C1 segment of cervical spinal cord (tissue), 14 donors: ENCODE results near the gene RAB11A.

ENCODE experiments used
- DNase-seq, 14 donors: peaks; one replicate each; lab custom pipeline; 2025; lab: John Stamatoyannopoulos, UW

The RAB11A gene

DNA sequence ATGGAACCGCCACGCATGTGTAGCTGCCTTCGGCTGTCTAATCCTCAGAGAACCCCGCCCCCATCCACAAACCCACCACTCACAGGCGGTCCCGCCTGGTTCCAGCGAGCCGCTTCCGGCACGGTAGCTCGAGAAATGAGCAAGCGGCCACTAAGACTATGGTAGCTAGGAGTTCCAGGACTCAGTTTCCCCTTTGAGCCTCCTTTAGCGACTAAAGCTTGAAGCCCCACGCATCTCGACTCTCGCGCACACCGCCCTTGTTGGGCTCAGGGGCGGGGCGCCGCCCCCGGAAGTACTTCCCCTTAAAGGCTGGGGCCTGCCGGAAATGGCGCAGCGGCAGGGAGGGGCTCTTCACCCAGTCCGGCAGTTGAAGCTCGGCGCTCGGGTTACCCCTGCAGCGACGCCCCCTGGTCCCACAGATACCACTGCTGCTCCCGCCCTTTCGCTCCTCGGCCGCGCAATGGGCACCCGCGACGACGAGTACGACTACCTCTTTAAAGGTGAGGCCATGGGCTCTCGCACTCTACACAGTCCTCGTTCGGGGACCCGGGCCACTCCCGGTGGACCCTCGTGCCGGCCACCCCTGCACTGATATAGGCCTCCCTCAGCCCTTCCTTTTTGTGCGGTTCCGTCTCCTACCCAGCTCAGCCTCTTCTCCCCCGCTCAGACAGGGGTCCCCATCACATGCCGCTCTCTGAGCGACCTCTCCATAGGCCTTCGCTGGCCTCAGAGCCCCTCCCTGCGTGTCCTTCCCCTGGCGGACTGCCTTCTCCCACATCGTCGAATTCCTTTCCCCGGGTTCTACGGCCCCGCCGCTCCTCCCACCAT lies at the start of gene RAB11A:
TSS of gene RAB11A (plus strand) at position 366 of the 828 bp plus-strand sequence. CDS start at position 461, 95 bp downstream.
- peak; percentile 75 to 98 (median 94) for DNase-seq

DNA sequence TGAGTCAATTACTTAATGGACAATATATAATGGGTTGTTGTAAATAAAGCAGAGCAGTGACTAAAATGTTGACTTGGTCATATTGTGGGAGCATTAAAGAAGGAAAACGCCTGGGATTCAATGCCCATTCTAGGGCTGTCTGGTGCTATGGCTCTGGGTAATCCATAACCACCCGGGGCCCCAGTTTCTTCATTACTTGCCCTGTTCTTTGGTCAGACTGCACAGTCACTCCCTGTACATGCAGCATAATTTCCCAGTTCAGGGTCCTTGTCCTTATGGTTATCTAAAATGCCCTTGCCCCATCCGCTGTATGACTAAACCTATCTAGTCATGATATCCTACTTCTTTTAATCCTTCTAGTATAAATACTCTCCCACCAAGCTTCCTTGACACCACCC lies 49.7 kb upstream of the RAB11A start:
- no peak for DNase-seq

DNA sequence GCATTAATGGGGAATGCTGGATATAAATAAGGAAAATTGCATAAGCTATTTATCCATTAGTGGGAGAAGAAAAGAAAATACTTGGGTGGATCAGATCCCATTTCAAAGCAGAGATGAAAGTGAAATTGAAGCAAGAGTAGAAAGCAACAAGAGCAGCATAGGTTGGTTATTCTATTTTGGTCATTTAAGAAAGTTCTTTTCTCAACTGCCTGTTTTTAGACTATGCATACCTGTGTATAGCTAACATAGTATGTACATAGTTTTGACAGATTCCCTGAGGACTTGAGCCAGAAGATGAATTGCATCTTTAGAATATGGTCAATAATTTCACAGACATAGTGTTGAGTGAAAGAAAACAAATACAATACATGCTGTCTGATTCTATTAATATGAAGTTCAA lies 48.2 kb upstream of the RAB11A start:
- no peak for DNase-seq

DNA sequence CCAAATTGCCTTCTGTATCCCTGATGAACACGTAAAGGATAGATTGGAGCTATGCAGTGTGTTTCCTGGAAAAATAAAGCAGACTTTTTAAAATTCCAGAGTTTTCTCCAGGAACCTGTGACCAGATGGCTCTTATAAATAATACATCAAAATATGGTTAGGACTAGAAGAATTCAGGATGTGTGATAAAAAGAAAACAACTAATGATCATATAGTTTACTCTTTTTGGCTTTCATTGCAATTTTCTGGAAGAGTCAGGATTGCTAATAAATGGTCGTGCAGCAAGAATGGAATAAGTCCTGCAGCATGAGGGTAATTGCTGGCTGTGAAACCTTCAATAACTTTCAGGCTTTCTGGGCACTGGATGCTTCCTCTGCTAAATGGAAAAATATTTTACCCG lies 47.0 kb upstream of the RAB11A start:
- no peak for DNase-seq

DNA sequence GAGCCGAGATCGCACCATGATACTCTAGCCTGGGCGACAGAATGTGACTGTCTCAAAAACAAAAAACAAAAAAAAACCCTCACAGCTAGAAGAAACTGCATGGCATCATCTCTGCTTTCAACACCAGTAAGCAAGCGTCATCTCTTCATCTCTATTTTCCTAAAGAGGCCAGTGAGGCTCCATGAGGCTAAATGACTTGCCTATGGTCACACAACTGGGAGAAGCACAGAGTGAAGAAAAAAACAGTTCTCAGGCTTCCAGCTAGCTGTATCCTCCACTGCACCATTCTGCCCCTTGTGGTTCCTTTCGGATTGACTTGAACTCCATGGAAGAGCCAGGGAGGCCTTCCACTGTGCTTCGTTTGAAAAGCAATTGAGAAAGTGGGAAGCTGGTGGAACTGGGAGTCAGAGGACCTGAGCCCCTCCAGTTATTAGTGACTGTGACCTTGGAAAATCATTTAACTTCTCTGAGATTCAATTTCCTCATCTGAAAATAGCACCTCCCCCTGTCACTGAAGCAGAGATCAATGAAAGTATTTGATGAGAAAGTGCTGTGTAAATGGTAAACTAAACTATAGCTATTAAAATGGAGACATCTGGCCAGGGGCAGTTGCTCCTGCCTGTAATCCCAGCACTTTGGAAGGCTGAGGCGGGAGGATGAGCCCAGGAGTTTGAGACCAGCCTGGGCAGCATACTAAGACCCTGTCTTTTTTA lies 45.1 kb upstream of the RAB11A start:
- DNase-seq = peak in 4 of 14 donors; percentile 2 to 27 (median 11)

DNA sequence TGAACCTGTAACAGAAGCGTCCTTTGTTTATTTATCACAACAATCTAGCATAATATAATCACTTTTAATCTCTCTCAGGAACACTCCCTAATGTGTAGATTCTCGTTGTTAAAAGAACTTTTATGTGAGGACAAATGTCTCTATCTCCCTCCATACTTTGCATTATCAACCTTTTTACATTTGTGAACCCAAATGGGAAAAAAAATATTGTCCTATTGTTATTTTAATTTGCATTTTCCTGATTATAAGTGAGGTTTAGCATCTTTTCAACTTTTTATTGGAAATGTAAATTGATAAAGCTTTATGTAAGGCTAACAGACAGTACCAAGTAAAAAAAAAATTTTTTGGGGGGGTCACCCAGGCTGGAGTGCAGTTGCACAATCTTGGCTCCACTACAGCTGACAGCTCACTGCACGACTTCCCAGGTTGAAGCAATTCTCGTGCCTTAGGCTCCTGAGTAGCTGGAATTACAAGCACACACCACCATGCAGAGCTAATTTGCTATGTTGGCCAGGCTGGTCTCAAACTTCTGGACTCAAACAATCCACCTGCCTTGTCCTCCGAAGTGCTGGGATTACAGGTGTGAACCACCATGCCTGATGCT lies 44.2 kb upstream of the RAB11A start:
- no peak for DNase-seq

DNA sequence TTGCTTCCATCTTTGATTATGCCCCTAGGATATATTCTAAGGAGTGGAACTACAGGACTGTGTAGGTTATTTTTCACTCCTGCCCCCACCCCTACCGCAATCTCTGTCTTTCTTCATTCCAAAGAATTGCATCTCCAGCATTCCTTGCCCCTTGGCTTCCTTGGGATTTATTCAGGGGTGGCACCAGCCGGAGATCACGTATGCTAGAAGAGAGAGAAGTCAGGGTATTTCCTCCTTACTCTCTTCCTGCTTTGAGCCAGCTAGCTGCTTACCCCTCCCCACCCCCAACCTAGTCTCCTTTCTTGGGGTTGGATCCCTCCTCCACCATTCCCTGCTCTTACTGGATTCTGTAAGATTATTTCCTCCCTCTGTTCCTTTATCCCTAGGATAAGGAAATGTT lies 42.2 kb upstream of the RAB11A start:
- DNase-seq = no peak

DNA sequence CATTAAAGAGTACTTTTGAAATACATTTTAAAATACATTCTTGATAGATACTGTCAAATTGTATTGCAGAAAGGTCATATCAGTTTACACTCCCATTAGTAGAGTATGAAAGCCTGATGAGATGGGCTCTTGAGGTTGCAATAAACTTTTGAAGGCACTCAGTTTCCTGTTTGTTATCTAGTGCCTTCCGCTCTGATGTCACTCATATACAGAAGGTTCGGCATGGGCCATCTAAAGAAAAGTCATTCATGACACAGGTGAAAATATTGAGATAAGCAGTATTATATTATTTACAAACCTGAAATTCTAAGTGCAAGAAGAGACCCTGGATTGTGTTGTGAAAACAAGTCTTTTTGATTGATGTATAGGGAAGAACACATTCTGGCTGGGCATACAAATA lies 40.7 kb upstream of the RAB11A start:
- DNase-seq = no peak

DNA sequence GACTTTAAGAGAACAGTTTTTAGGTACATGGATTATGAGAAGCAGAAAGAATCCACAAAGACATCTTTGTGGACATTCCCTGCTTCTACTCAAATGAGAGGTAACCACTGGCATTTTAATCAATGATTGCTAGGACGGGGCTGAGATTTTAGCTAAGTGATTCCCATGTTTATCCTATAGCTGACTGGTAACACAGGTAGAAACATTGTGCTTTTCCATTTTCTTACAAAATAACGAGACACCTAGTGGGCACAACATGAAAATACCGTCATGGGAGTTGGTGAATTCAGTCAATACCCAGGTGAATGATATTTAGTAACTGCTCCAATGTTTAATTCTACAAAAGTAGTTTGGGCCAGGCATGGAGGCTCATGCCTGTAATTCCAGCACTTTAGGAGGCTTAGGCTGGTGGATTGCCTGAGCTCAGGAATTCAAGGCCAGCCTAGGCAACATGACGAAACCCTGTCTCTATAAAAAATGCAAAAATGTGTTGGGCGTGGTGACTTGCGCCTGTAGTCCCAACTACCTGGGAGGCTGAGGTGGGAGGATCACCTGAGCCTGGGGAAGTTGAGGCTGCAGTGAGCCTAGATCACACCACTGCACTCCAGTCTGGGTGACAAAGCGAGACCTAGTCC lies 40.0 kb upstream of the RAB11A start:
- no peak for DNase-seq

DNA sequence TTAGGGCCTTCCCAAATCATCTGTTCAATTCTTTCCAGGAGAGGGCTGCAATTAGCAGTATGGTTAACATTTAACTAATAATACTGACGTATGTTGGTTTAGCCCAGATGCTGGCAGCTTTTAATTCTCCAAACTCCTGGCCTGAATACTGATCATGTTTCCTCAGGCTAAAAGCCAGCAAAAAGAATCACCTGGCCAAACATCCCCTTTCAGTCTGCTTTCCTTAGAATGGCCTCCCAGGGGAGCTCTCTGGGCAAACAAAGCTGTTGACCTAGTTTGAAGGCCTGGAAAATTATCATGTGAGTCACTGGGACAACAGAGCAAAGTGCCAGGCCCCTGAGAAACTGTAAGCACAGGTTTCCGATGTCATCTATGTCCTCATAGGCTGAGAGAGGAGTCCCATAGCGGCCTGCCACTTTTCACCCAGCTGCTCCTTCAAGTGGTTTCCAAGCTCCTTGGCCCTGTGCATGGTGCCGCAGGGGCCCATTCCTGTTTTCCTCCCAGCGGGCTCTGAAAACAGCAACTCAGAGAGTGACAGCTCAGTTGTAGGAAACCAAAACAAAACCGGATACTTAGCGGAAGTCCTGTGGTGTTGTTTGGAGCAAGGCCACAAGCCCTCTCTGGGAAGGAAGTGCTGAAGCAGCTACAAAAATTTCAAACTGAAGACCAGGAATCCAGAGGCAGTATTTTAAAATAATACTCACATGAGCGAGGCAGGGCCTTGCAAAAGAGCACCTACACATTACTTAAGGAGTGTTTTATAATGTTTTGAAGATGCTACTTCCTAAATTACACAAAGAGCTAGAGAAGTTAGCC lies 36.5 kb upstream of the RAB11A start:
- DNase-seq = peak in 13 of 14 donors; percentile 26 to 98 (median 66)

DNA sequence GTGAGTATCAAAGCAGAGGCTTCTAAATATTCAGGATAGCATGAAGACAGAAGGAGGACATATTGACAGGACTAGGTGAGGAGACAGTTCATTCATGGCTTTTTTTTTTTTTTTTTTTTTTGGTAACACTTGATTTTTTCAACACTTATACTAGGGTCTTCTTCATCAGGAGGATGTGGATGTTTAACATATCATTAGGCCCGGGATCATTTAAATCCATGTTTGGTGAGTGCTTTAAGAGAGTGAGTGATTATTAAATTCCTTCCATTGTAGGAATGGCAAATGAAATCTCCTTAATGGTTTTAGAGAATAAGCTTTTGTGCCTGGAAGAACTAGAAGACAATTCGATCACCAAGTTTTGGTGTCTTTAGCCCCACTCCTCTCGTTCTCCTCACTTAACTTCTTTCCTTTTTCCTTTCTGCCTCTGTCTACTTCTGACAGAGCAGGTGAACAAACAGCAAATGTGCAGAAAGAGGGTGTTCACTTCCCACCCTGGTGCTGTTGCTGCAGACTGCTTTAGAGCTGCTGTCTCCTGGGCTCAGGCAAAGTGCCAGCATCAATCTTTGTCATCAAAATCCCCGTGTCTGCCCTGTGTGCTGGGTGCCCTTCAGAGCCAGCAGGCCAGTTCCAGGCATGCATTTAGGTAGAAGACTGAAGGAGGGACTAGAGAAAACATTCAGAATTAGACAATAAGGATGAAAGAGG lies 35.6 kb upstream of the RAB11A start:
- DNase-seq = peak in 1 of 14 donors; percentile 7

DNA sequence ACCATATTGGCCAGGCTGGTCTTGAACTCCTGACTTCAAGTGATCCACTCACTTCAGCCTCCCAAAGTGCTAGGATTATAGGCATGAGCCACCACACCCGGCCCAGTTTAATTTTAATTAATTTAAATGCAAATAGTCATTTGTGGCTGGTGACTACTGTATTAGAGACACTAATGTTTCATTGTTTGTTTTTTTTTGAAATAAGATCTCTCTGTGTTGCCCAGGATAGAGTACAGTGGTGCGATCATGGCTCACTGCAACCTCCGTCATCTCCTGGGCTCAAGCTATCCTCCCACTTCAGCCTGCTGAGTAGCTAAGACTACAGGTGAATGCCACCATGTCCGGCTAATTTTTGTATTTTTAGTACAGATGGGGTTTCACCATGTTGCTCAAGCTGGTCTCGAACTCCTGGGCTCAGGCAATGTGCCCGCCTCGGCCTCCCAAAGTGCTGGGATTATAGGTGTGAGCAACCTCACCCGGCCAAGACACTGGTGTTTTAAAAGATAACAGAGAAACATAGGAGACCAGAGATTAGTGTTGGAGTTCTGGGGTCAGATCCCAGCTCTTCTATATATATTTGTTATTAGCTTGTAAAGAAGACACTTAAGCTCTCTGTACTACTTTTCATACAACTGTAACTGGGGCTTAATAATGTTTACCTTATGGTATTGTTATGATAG lies 34.5 kb upstream of the RAB11A start:
- no peak for DNase-seq

DNA sequence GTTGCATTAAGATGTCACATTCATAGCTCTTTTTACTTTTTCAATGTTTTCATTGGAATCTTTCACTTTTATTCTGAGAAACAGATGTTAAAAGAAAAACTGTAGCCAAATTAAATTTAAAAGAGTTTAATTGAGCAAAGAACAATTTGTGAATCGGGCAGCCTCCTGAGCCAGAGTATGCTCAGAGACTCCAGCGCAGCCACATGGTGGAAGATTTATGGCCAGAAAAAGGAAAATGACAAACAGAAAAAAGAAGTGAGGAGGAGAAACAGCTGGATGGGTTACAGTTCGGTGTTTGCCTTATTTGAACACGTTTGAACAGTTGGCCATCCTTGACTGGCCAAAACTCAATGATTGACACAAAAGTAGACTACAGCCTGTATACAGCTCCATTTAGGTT lies 33.8 kb upstream of the RAB11A start:
- no peak for DNase-seq

DNA sequence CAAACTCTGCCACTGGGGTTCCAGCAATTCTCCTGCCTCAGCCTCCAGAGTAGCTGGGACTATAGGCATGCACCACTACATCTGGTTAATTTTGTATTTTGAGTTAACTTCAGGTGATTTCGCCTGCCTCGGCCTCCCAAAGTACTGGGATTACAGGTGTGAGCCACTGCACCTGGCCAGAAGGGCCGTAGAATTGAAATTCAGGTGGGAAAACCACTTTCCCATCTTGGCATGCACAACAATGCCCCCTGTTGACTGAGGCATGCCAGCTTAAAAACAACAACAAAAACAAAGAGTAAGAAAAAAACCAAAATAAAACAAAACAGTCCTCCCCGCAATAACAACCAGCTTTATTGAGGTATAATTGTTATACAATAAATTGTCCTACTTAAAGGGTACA lies 32.6 kb upstream of the RAB11A start:
- no peak for DNase-seq

DNA sequence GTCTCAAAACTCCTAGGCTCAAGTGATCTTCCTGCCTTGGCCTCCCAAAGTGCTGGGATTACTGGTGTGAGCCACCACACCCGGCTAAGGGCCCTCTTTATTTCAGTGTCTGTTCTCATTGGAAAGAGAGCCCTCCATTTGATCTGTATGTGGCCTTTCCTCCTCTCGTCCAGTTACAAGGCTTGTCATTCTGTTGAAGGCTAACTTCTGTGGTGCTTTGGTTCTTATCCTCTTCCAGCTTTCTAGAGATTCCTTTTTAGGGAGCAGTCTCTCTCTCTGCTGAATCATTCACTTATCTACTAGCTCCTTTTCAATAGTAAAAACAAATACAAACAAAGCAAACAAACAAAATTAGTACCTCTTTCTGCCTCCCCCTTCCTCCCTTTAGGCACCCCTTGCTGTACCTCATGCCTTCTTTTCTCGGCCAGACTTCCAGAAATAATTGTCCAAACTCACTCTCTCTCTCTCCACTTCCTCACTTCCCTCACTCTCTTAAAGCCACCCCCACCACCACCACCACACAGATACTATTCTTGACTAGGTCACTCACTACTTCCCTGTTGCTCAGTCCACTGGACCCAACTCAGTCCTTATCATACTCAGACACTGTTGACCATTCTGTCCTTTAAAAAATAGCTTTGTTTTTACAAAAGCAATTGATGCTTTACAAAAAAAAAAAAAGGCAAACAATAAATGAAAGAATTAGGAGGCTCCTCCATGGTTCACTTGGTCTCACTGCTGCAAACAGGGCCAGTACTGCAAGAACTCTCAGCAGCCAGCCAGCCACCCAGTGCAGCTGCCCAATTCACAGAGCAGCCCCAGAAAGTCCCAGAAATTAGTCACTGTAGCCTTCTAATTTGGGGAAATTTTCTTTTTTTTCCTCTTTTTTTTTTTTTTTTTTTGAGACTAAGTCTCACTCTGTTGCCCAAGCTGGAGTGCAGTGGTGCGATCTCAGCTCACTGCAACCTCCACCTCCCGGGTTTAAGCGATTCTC lies 31.7 kb upstream of the RAB11A start:
- peak in 2 of 14 donors; percentile 4 to 30 for DNase-seq

DNA sequence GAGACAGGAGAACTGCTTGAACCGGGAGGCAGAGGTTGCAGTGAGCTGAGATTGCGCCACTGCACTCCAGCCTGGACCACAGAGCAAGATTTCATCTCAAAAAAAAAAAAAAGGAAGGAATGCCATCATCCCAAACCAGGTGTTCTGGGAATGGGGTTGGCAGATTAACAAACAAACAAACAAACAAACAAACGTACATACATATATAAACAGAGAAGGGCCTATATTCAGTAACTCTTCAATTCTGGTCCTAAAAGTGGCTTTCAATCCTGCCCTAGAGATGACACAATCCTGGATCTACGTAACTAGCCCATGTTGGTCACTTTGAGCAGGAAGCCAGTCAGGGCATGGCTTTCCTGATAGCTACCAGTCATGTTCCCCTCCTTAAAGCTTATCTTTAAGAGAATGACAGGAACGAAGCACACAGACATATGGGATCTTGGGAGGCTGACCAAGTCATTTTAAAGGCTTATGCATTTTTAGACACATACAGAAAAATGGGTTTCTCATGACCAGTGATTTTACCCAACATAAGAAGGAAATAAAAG lies 29.9 kb upstream of the RAB11A start:
- no peak for DNase-seq

DNA sequence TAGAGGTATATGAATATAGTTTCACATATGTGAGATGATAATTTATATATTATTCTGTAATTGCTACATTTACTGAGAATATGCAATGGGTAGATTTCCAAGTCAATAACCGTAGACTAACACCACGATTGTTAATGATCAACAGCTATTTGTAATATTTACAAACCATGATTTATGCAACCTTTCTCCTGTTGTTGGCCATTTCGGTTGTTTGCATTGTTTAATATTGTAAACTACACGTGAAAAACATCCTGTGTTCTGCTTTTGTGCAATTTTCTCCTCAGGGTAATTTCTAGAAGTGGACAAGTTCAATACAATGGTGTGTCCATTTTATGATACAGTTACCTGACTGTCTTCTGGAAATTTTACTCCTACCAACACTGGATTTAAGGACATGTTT lies 29.3 kb upstream of the RAB11A start:
- DNase-seq = no peak

DNA sequence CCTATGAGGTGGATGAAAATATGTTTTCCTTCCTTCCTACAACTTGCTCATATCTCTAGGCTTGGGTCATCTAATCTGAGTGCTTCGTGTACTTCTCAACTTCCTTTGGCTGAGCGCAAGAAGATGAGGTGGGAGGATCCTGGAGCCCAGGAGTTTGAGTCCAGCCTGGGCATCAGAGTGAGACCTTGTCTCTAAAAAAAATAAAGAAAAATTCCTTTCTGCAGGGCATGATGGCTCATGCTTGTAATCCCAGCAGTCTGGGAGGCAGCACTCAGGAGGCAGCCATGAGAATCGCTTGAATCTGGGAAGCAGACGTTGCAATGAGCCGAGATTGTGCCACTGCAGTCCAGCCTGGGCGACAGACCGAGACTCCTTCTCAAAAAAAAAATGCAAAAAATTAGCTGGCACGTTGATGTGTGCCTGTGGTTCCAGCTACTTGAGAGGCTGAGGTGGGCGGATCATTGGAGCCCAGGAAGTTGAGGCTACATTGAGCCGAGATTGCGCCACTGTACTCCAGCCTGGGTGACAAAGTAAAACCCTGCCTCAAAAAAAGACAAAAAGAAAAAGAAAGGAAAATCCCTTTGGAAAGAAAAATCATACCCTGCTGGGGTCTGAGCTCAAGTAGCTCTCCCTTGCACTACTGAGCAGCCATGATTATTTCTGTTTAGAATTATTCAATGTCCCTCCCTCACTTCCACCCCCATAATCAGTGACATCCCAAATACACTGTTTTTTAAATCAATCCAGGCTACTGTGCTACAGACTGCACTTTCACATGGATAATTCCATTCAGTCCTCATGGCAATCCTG lies 28.0 kb upstream of the RAB11A start:
- DNase-seq = no peak
